Vagina (tissue), 2 donors: ENCODE measurements around the gene CDC42EP2.
A peak's percentile ranks its signal among the peaks of the same experiment; 100 is the strongest.

ENCODE experiments used
- POLR2A ChIP-seq, 2 donors: fragments of 450-650 bp; IDR thresholded peaks; one replicate each; pipeline ENCODE4 v1.6.1; 2017; ENCODE audit warnings: antibody characterized with exemption in 2 of 2, mild to moderate bottlenecking in 2 of 2, moderate library complexity in 2 of 2
- POLR2AphosphoS5 ChIP-seq, 2 donors: sonication (generic); formaldehyde crosslinking; IDR thresholded peaks; one replicate each; pipeline ENCODE4 v1.9.0; 2017; ENCODE audit warnings: antibody characterized with exemption in 2 of 2, mild to moderate bottlenecking in 2 of 2, low read depth in 1 of 2; ENCODE audit not compliant: insufficient read depth in 1 of 2
- TF ChIP-seq, protein P1 (sequence below), 3 experiments: fragments of 450-650 bp in 2 of 3; fragments of 200-600 bp in 1 of 3; sonication (generic) in 1 of 3; IDR thresholded peaks; one replicate each; pipeline ENCODE4 v1.5.1; 2017 to 2019; ENCODE audit warnings: antibody characterized with exemption in 3 of 3, mild to moderate bottlenecking in 2 of 3, moderate library complexity in 2 of 3

DNA sequence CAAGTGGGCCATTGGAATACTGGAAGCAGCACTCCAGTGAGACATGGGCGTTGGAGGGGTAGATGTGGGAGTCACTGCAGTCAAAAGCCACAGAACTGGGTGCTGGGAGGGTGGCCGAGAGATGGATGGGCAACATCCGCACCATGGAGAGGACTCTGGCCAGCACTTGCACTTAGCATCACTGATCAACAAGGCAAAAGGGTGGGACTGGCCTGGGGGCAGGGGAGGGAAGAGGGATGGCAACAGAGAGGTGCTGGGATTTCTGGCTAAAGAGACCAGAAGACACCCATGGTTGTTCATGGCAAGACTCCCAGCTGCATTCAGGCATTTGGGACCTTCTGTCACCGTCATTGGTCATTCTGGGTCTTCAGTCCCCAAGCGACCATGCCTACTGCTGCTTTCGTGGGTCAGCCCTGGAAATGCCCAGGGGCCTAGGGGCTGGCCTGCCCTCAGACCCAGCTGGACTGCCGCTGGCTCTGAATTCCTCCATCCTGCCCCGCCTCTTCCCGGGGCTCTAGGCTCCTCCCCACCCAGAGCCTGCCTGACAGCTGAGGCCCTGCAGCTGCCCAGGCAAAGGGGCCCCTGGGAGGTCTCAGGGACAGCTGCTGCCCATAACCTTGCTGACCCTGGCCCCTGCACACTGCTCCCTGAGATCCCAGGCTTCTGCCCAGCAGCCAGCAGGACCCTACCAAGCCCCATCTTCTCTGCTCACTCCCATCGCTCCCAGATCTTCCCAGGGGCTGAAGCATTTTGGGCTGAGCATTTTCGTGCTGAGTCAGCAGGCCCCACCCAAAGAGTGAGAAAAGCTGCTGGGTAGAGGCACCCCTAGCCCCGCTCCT lies 13.0 kb upstream of the CDC42EP2 start:
- TF ChIP-seq, protein P1, sequence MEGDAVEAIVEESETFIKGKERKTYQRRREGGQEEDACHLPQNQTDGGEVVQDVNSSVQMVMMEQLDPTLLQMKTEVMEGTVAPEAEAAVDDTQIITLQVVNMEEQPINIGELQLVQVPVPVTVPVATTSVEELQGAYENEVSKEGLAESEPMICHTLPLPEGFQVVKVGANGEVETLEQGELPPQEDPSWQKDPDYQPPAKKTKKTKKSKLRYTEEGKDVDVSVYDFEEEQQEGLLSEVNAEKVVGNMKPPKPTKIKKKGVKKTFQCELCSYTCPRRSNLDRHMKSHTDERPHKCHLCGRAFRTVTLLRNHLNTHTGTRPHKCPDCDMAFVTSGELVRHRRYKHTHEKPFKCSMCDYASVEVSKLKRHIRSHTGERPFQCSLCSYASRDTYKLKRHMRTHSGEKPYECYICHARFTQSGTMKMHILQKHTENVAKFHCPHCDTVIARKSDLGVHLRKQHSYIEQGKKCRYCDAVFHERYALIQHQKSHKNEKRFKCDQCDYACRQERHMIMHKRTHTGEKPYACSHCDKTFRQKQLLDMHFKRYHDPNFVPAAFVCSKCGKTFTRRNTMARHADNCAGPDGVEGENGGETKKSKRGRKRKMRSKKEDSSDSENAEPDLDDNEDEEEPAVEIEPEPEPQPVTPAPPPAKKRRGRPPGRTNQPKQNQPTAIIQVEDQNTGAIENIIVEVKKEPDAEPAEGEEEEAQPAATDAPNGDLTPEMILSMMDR (IDR thresholded peaks at IDR 0.05): no peak
- no peak for TF ChIP-seq POLR2A (IDR thresholded peaks at IDR 0.05)
- peak in 1 of 2 donors; percentile 63 for TF ChIP-seq POLR2AphosphoS5 (IDR thresholded peaks at IDR 0.05; ENCODE audit: insufficient read depth in 1 of 2, low read depth in 1 of 2)
